H1 (cell line): ENCODE results near the gene VPS11. TPM values are rescaled to one million over a fixed set of nuclear protein-coding genes. Genes with fewer than 3 reads are reported as not detected.

Experiments
- CTCF ChIA-PET: fragments of 300-600 bp; sonication (Branson Sonifier 250); formaldehyde crosslinking; loops from one replicate; lab custom pipeline; 2021; ENCODE audit not compliant: partially characterized antibody; lab: Charles Lee
- POLR2A ChIA-PET: fragments of 300-600 bp; sonication (Branson Sonifier 250); formaldehyde crosslinking; loops from one replicate; lab custom pipeline; 2021; ENCODE audit warnings: inconsistent platforms; ENCODE audit not compliant: partially characterized antibody; lab: Charles Lee
- DNase-seq, 2 experiments: peaks; one replicate each; pipeline versions ENCODE4 v3.0.0 to v3.0.0-alpha.2; 2010 to 2022; ENCODE audit warnings: low spot score in 2 of 2, low read depth in 1 of 2, mixed read lengths in 1 of 2
- FAIRE-seq: peaks from 2 replicates; lab custom pipeline; 2011; peaks lifted over from hg19 to GRCh38; lab: Jason Lieb, UNC
- H2AFZ ChIP-seq: 2 replicates; pipeline ENCODE4 v1.8.1; 2012; ENCODE audit warnings: low read length, inconsistent platforms
- H2AK5ac ChIP-seq: 2 replicates; pipeline ENCODE4 v1.6.1; 2013; ENCODE audit warnings: low read depth, low read length
- H2BK120ac ChIP-seq: replicated peaks from 2 replicates; pipeline ENCODE3; 2013; ENCODE audit warnings: low read depth, low read length, inconsistent platforms
- H2BK12ac ChIP-seq: 2 replicates; pipeline ENCODE4 v1.6.1; 2013; ENCODE audit warnings: low read depth, low read length
- H2BK15ac ChIP-seq: 2 replicates; pipeline ENCODE4 v1.6.1; 2013; ENCODE audit warnings: low read length
- H2BK20ac ChIP-seq: 2 replicates; pipeline ENCODE4 v1.6.1; 2013; ENCODE audit warnings: low read length
- H2BK5ac ChIP-seq: 2 replicates; pipeline ENCODE4 v1.6.1; 2013; ENCODE audit warnings: low read depth, low read length
- H3K14ac ChIP-seq: 2 replicates; pipeline ENCODE4 v1.6.1; 2013; ENCODE audit warnings: inconsistent platforms; ENCODE audit not compliant: insufficient read length
- H3K18ac ChIP-seq: 2 replicates; pipeline ENCODE4 v1.6.1; 2013; ENCODE audit warnings: low read length; ENCODE audit errors: extremely low read depth
- H3K23ac ChIP-seq: 2 replicates; pipeline ENCODE4 v1.6.1; 2013; ENCODE audit warnings: inconsistent platforms; ENCODE audit not compliant: insufficient read length
- H3K23me2 ChIP-seq: 2 replicates; pipeline ENCODE4 v1.6.1; 2013; ENCODE audit warnings: low read depth, low read length
- H3K27ac ChIP-seq: 2 replicates; pipeline ENCODE4 v1.6.1; 2011; ENCODE audit warnings: low read depth, low read length, inconsistent platforms
- H3K27me3 ChIP-seq, 4 experiments: replicated peaks in 1 of 4; 1 replicate in 1 of 4; 2 replicates in 3 of 4; pipeline versions ENCODE4 v1.6.1 to v1.8.1; 2011 to 2013; ENCODE audit warnings: low read length in 3 of 4, mild to moderate bottlenecking in 3 of 4, inconsistent platforms in 2 of 4, mixed read lengths in 2 of 4, moderate library complexity in 1 of 4; ENCODE audit not compliant: control insufficient read depth in 3 of 4, insufficient read depth in 3 of 4; ENCODE audit errors: extremely low read depth in 1 of 4
- H3K36me3 ChIP-seq, 4 experiments: 2 replicates each; pipeline versions ENCODE4 v1.6.1 to v1.8.1; 2011 to 2013; ENCODE audit warnings: mild to moderate bottlenecking in 4 of 4, low read length in 3 of 4, moderate library complexity in 2 of 4, control low read depth in 1 of 4, inconsistent platforms in 1 of 4; ENCODE audit not compliant: insufficient read depth in 4 of 4, control insufficient read depth in 2 of 4
- H3K4ac ChIP-seq: replicated peaks from 2 replicates; pipeline ENCODE3; 2013; ENCODE audit warnings: low read length, low read depth, mixed read lengths, inconsistent platforms; ENCODE audit not compliant: insufficient read length
- H3K4me1 ChIP-seq, 4 experiments: replicated peaks in 1 of 4; 1 replicate in 1 of 4; 2 replicates in 3 of 4; pipeline versions ENCODE4 v1.6.1 to v1.8.1; 2011 to 2013; ENCODE audit warnings: low read length in 3 of 4, inconsistent platforms in 2 of 4, mixed read lengths in 1 of 4; ENCODE audit not compliant: insufficient read depth in 4 of 4, control insufficient read depth in 3 of 4
- H3K4me2 ChIP-seq, 2 experiments: 2 replicates each; pipeline versions ENCODE4 v1.6.1 to v1.8.1; 2011 to 2013; ENCODE audit warnings: low read depth in 2 of 2, low read length in 2 of 2, control low read depth in 1 of 2, inconsistent platforms in 1 of 2, mild to moderate bottlenecking in 1 of 2; ENCODE audit not compliant: insufficient read depth in 1 of 2
- H3K4me3 ChIP-seq, 4 experiments: fragments of 200-600, 300-600 bp in 1 of 4; sonication (generic), shearing (Covaris generic), sonication (Bioruptor Twin) in 1 of 4; 2 replicates each; pipeline versions ENCODE4 v1.5.1 to v1.8.1; 2011 to 2016; ENCODE audit warnings: low read length in 4 of 4, low read depth in 3 of 4, control low read depth in 2 of 4, inconsistent platforms in 2 of 4, mild to moderate bottlenecking in 2 of 4, mixed read lengths in 1 of 4, moderate library complexity in 1 of 4; ENCODE audit not compliant: insufficient read depth in 2 of 4; ENCODE audit errors: extremely low read depth in 1 of 4
- H3K56ac ChIP-seq: replicated peaks from 2 replicates; pipeline ENCODE3; 2013; ENCODE audit warnings: low read depth, mild to moderate bottlenecking, mixed read lengths, low read length, inconsistent platforms; ENCODE audit not compliant: insufficient read length
- H3K79me1 ChIP-seq: 2 replicates; pipeline ENCODE4 v1.6.1; 2013; ENCODE audit warnings: low read depth, low read length, control low read depth
- H3K79me2 ChIP-seq, 2 experiments: 2 replicates each; pipeline versions ENCODE4 v1.6.1 to v1.8.1; 2012 to 2013; ENCODE audit warnings: low read length in 2 of 2, mild to moderate bottlenecking in 2 of 2, inconsistent platforms in 1 of 2; ENCODE audit not compliant: insufficient read depth in 2 of 2, control insufficient read depth in 1 of 2
- H3K9ac ChIP-seq, 4 experiments: replicated peaks in 1 of 4; 1 replicate in 1 of 4; 2 replicates in 3 of 4; pipeline versions ENCODE4 v1.6.1 to v1.8.1; 2011 to 2013; ENCODE audit warnings: low read depth in 3 of 4, low read length in 3 of 4, control low read depth in 2 of 4, mild to moderate bottlenecking in 2 of 4, moderate library complexity in 2 of 4, inconsistent platforms in 1 of 4; ENCODE audit errors: extremely low read depth in 1 of 4
- H3K9me3 ChIP-seq, 2 experiments: 2 replicates each; pipeline versions ENCODE4 v1.6.1 to v1.8.1; 2012 to 2013; ENCODE audit warnings: mild to moderate bottlenecking in 2 of 2, moderate library complexity in 2 of 2, control low read depth in 1 of 2, inconsistent platforms in 1 of 2, low read depth in 1 of 2, low read length in 1 of 2, mixed read lengths in 1 of 2; ENCODE audit not compliant: insufficient read depth in 2 of 2
- H4K20me1 ChIP-seq, 2 experiments: replicated peaks in 1 of 2; 2 replicates each; pipeline versions ENCODE3 to v1.8.1; 2011 to 2013; ENCODE audit warnings: inconsistent platforms in 2 of 2, low read length in 2 of 2, mild to moderate bottlenecking in 1 of 2; ENCODE audit not compliant: insufficient read depth in 2 of 2, control insufficient read depth in 1 of 2
- H4K5ac ChIP-seq: 2 replicates; pipeline ENCODE4 v1.6.1; 2013; ENCODE audit warnings: low read length, low read depth, mixed read lengths, inconsistent platforms; ENCODE audit not compliant: insufficient read length
- H4K8ac ChIP-seq: 2 replicates; pipeline ENCODE4 v1.8.0; 2013; ENCODE audit warnings: mild to moderate bottlenecking, moderate library complexity, low read length, inconsistent platforms; ENCODE audit not compliant: insufficient read depth; ENCODE audit errors: extremely low read depth
- H4K91ac ChIP-seq: replicated peaks from 2 replicates; pipeline ENCODE3; 2013; ENCODE audit warnings: low read length, mixed read lengths, inconsistent platforms; ENCODE audit not compliant: insufficient read length
- CBX8 ChIP-seq: fragments of 300-800, 300-1000 bp; sonication (generic); IDR thresholded peaks from 2 replicates; pipeline ENCODE4 v1.7.1; 2016; ENCODE audit warnings: low read depth, low read length, borderline replicate concordance
- CREB1 ChIP-seq: IDR thresholded peaks from 2 replicates; pipeline ENCODE4 v1.6.1; 2012; ENCODE audit warnings: inconsistent platforms
- EGR1 ChIP-seq: IDR thresholded peaks from 2 replicates; pipeline ENCODE4 v1.6.1; 2011; ENCODE audit warnings: low read depth, low read length, borderline replicate concordance
- HDAC6 ChIP-seq: IDR thresholded peaks from one replicate; pipeline ENCODE4 v1.7.1; 2012; ENCODE audit warnings: low read depth, mild to moderate bottlenecking, inconsistent platforms, low read length, moderate library complexity
- NANOG ChIP-seq: IDR thresholded peaks from 2 replicates; pipeline ENCODE4 v1.6.1; 2011; ENCODE audit warnings: low read length, low read depth, mild to moderate bottlenecking, inconsistent platforms; ENCODE audit not compliant: insufficient read depth, poor library complexity, severe bottlenecking
- RFX5 ChIP-seq: IDR thresholded peaks from 2 replicates; pipeline ENCODE4 v1.6.1; 2011; ENCODE audit warnings: low read depth, low read length, improper control_type of control experiment, borderline replicate concordance
- SIN3A ChIP-seq, 2 experiments: IDR thresholded peaks in 1 of 2; conservative IDR thresholded peaks in 1 of 2; 2 replicates each; pipeline ENCODE4 v1.6.1; 2011 to 2012; ENCODE audit warnings: low read length in 2 of 2, improper control_type of control experiment in 1 of 2, low read depth in 1 of 2, mild to moderate bottlenecking in 1 of 2
- SP1 ChIP-seq: IDR thresholded peaks from 2 replicates; pipeline ENCODE4 v1.6.1; 2011; ENCODE audit warnings: low read depth, low read length
- TEAD4 ChIP-seq: IDR thresholded peaks from 2 replicates; pipeline ENCODE4 v1.6.1; 2012; ENCODE audit warnings: low read depth, low read length, inconsistent platforms, mixed read lengths
- YY1 ChIP-seq: IDR thresholded peaks from 2 replicates; pipeline ENCODE4 v1.6.1; 2011; ENCODE audit warnings: low read depth, mild to moderate bottlenecking, low read length
- WGBS, 2 experiments: shearing (Covaris generic) in 1 of 2; methylation state at CpG; one replicate each; pipeline versions ENCODE4 v1.1.6 to v1.1.7; 2013 to 2015; ENCODE audit warnings: low lambda C conversion rate in 2 of 2, mixed read lengths in 2 of 2, inconsistent platforms in 1 of 2, low coverage in 1 of 2, missing lambda C conversion rate in 1 of 2; ENCODE audit not compliant: insufficient replicate concordance in 2 of 2, insufficient coverage in 1 of 2, insufficient read length in 1 of 2; ENCODE audit errors: extremely low coverage in 1 of 2, missing lambda C conversion rate in 1 of 2; 5-methylcytosine and 5-hydroxymethylcytosine counted together
- polyA plus RNA-seq, 7 experiments: library from polyadenylated mRNA; depleted of rRNA in 3 of 7; stranded (reverse) in 5 of 7; unstranded in 2 of 7; fragments of >200 nt in 5 of 7; fragments of 200-250 nt in 2 of 7; gene quantifications; 1 replicate in 5 of 7; 2 replicates in 1 of 7; 4 replicates in 1 of 7; pipeline versions ENCODE4 v1.2.1 to v1.2.3, GENCODE V29; 2011 to 2013; ENCODE audit warnings: missing spikeins in 2 of 7, mixed read lengths in 2 of 7
- total RNA-seq: library from RNA; stranded (reverse); fragmentation: NEBNext Ultra II Directional; extraction: Animal tissue kit (Norgen Biotek cat#: 25700); gene quantifications from 2 replicates; pipeline ENCODE4 v1.2.1, GENCODE V29; 2021

VPS11 gene
- total and polyA plus RNA-seq, 2 of the 8 experiments (the other 6 are each of a cell fraction or from before 2014, with no cell fraction given), result 13.1 to 15.5 TPM

GRCh38 chr11:119057000-119057769, 10.4 kb upstream of the VPS11 start, which contains the start of gene HYOU1:
Gene HYOU1, minus strand, starts transcription at chr11:119057205. Its CDS starts 1,045 bp downstream, at chr11:119056160.
- Histone ChIP-seq H3K27me3 (no peaks in the 10 kb centered on the region), H2BK12ac (no peak within 1 kb of the TSS), H2AK5ac (no peak within 1 kb of the TSS), H3K23me2 (peaks cover 4% of the 10 kb centered on the region), H3K79me2 (peaks cover 8 to 21% of the 10 kb centered on the region in 2 experiments; a peak in 3 of 4 replicates), H3K18ac (peak within 1 kb of the TSS; percentile 99), H2AFZ (peak within 1 kb of the TSS; percentile 54; the same call in 1 of the 2 replicates), H3K56ac (peak within 1 kb of the TSS; percentile 92), H4K5ac (peak within 1 kb of the TSS; percentile 63), H2BK5ac (peak within 1 kb of the TSS; percentile 96), H3K36me3 (peaks cover 24 to 34% (median 31%) of the 10 kb centered on the region in 4 experiments), H4K91ac (no peak within 1 kb of the TSS), H3K4me1 (peaks cover 0 to 8% (median 3%) of the 10 kb centered on the region in 4 experiments; a peak in 5 of 7 replicates), H3K4me2 (peak within 1 kb of the TSS; percentile 79 to 82), H3K9ac (peak within 1 kb of the TSS; percentile 87 to 97 (median 90)), H3K14ac (no peak within 1 kb of the TSS), H3K9me3 (no peaks in the 10 kb centered on the region; a peak in 1 of 4 replicates), H4K8ac (peak within 1 kb of the TSS; percentile 95), H4K20me1 (peaks cover under 1 to 20% of the 10 kb centered on the region in 2 experiments), H3K23ac (no peak within 1 kb of the TSS), H3K79me1 (peaks cover 11% of the 10 kb centered on the region), H3K4me3 (peak within 1 kb of the TSS; percentile 76 to 98 (median 89)), H2BK20ac (no peak within 1 kb of the TSS), H3K4ac (peak within 1 kb of the TSS; percentile 47), H3K27ac (peak within 1 kb of the TSS; percentile 82), H2BK120ac (no peak within 1 kb of the TSS), H2BK15ac (no peak within 1 kb of the TSS)
- FAIRE-seq, result no peak
- WGBS, 2 experiments, result 1% methylated on average over 33 of the region's 79 CpGs; no CpG with 5 or more reads in 1 of the 2 experiments
- peak; percentile 87 to 97 for DNase-seq
- POLR2A ChIA-PET, result interaction anchor here (0.6 to 5.1 kb wide), 23 partner anchors 8 to 269 kb away, joined by 3 to 56 read pairs (median 5); partner anchors contain the start of genes C2CD2L, HMBS, RPS25 and SLC37A4
- CTCF ChIA-PET, result interaction anchor here (0.7 to 1.9 kb wide), 16 partner anchors 10 to 264 kb away, joined by 3 to 8 read pairs (median 3); partner anchors contain the start of genes HMBS, SLC37A4 and VPS11
- 0 out of 2 replicates have a peak, but pooled peaks have one; percentile 6 for TF ChIP-seq TEAD4
- TF ChIP-seq RFX5, result no peak
- no peak for TF ChIP-seq NANOG
- TF ChIP-seq EGR1, result no peak
- peak; percentile 60; the same call in 1 of the 2 replicates for TF ChIP-seq YY1
- TF ChIP-seq CBX8, result no peak
- TF ChIP-seq CREB1, result peak; percentile 74
- TF ChIP-seq SIN3A (conservative IDR thresholded peaks at IDR 0.05 in 1 of 2, IDR thresholded peaks at IDR 0.05 in 1 of 2; ENCODE audit: low read depth in 1 of 2, low read length in 2 of 2), result 0 out of 4 replicates have a peak, but pooled peaks have one; percentile 39 to 63
- no peak for TF ChIP-seq HDAC6
- peak; percentile 48; the same call in 1 of the 2 replicates for TF ChIP-seq SP1
